Large intestine (tissue), 12 donors: ENCODE results near the gene TTBK2. TPM values are rescaled to one million over a fixed set of nuclear protein-coding genes. Genes with fewer than 3 reads are reported as not detected.
A peak's percentile ranks its signal among the peaks of the same experiment; 100 is the strongest.
"Not testable (repeated sequence)": the region's sequence is repeated elsewhere in the genome, so short reads cannot be mapped to it uniquely, and the experiment has no call there.

Source experiments
- DNase-seq, 2 donors: peaks; one replicate each; pipeline versions ENCODE4 v3.0.0 to v3.0.0-alpha.2; 2013
- H3K27ac ChIP-seq: one replicate; pipeline ENCODE4 v1.5.1; 2013; ENCODE audit warnings: low read length
- H3K27me3 ChIP-seq: 2 replicates; pipeline ENCODE4 v1.6.1; 2013; ENCODE audit warnings: low read length; ENCODE audit not compliant: control insufficient read depth, insufficient read depth
- H3K36me3 ChIP-seq: 2 replicates; pipeline ENCODE4 v1.6.1; 2013; ENCODE audit warnings: low read length; ENCODE audit not compliant: control insufficient read depth, insufficient read depth
- H3K4me1 ChIP-seq: one replicate; pipeline ENCODE4 v1.6.1; 2013; ENCODE audit warnings: low read length; ENCODE audit not compliant: control insufficient read depth, insufficient read depth
- H3K4me3 ChIP-seq: one replicate; pipeline ENCODE4 v1.5.1; 2013; ENCODE audit warnings: low read length
- H3K9me3 ChIP-seq: one replicate; pipeline ENCODE4 v1.6.1; 2013; ENCODE audit warnings: mild to moderate bottlenecking, low read depth, low read length, moderate library complexity; ENCODE audit not compliant: control insufficient read depth
- WGBS: methylation state at CpG from one replicate; pipeline ENCODE4 v1.1.5; 2013; ENCODE audit warnings: low lambda C conversion rate; ENCODE audit not compliant: insufficient coverage; 5-methylcytosine and 5-hydroxymethylcytosine counted together
- long read RNA-seq, 11 donors: transcript quantifications; one replicate each; lab custom pipeline, GENCODE V29; 2026
- polyA plus RNA-seq: library from polyadenylated mRNA; unstranded; fragments of 120-200 nt; gene quantifications from one replicate; pipeline ENCODE4 v1.2.1, GENCODE V29; 2013

The TTBK2 gene
- 7.2 TPM for polyA plus RNA-seq
- long read RNA-seq, donor 1, full-length matches to known transcripts = 1 of 1 reads
- long read RNA-seq, donor 1, partial matches to known transcripts = 0 of 1 reads
- long read RNA-seq, donor 1, other reads (novel, unspliced or antisense) = 0 of 1 reads
- long read RNA-seq, donor 2 = 0 reads
- long read RNA-seq, donor 3 = 0 reads
- long read RNA-seq, donor 4 = 0 reads
- long read RNA-seq, donor 5 = 0 reads
- long read RNA-seq, donor 6 = 0 reads
- long read RNA-seq, donor 7 = 0 reads
- long read RNA-seq, donor 8 = 0 reads
- long read RNA-seq, donor 9 = 0 reads
- long read RNA-seq, donor 10 = 0 reads
- long read RNA-seq, donor 11 = 0 reads

GRCh38 chr15:42920519-42921341, at the start of gene TTBK2:
TSS of gene TTBK2 (minus strand) at chr15:42920778. CDS start at chr15:42878617, 42,161 bp downstream.
- H3K9me3 ChIP-seq = no peaks in the 10 kb centered on the region
- H3K4me1 ChIP-seq = no peaks in the 10 kb centered on the region
- no CpG with 5 or more reads among the region's 72 CpGs for WGBS
- H3K36me3 ChIP-seq = no peaks in the 10 kb centered on the region
- H3K27me3 ChIP-seq = no peaks in the 10 kb centered on the region
- H3K4me3 ChIP-seq = peak within 1 kb of the TSS; percentile 70
- peak within 1 kb of the TSS; percentile 62 for H3K27ac ChIP-seq
- peak; percentile 99 for DNase-seq

- 94% methylated on average over 2 of the region's 5 CpGs for WGBS
- Histone ChIP-seq H3K9me3 (no peaks in the 10 kb centered on the region), H3K4me1 (no peaks in the 10 kb centered on the region), H3K27me3 (no peaks in the 10 kb centered on the region), H3K27ac (no peak overlapping the region), H3K4me3 (no peak overlapping the region), H3K36me3 (peaks cover 55% of the 10 kb centered on the region)
- DNase-seq = no peak
Observed at GRCh38 chr15:42964476-42964875, 43.9 kb upstream of the TTBK2 start.

GRCh38 chr15:42955518-42955917, 34.9 kb upstream of the TTBK2 start:
- DNase-seq = no peak
- peaks cover 59% of the 10 kb centered on the region for H3K36me3 ChIP-seq
- no peak overlapping the region for H3K4me3 ChIP-seq
- no peaks in the 10 kb centered on the region for H3K4me1 ChIP-seq
- H3K27ac ChIP-seq = no peak overlapping the region
- H3K27me3 ChIP-seq = no peaks in the 10 kb centered on the region
- H3K9me3 ChIP-seq = no peaks in the 10 kb centered on the region

DNA sequence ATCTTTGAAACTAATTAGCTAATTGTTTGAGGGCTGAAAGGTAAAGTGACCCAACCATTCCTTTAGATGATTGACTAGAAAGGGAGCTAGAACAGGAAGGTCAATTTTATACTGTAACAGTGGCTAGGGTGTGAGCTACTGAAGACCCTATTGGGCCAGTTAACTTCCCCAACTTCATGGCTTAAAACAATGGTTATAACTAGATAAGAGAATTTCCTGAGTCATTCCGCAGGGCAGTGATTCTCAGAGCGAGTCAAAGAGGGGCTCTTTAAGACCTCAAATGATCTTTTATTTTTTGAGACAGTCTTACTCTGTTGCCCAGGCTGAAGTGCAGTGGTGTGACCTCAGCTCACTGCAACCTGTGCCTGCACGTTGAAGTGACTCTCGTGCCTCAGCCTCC, 33.7 kb upstream of the TTBK2 start:
- H3K4me3 ChIP-seq = no peak overlapping the region
- no peaks in the 10 kb centered on the region for H3K9me3 ChIP-seq
- H3K4me1 ChIP-seq = no peaks in the 10 kb centered on the region
- no peak for DNase-seq
- H3K36me3 ChIP-seq = peaks cover 59% of the 10 kb centered on the region
- no CpG with 5 or more reads among the region's 4 CpGs for WGBS
- H3K27ac ChIP-seq = no peak overlapping the region
- no peaks in the 10 kb centered on the region for H3K27me3 ChIP-seq

DNA sequence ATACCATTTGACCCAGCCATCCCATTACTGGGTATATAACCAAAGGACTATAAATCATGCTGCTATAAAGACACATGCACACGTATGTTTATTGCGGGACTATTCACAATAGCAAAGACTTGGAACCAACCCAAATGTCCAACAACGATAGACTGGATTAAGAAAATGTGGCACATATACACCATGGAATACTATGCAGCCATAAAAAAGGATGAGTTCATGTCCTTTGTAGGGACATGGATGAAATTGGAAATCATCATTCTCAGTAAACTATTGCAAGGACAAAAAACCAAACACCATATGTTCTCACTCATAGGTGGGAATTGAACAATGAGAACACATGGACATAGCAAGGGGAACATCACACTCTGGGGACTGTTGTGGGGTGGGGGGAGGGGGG, 28.3 kb upstream of the TTBK2 start:
- H3K27ac ChIP-seq, H3K4me1 ChIP-seq, H3K4me3 ChIP-seq, H3K27me3 ChIP-seq, H3K9me3 ChIP-seq, DNase-seq: not testable (repeated sequence)
- H3K36me3 ChIP-seq = peaks cover 50% of the 10 kb centered on the region
- WGBS = no CpG with 5 or more reads among the region's 3 CpGs

DNA sequence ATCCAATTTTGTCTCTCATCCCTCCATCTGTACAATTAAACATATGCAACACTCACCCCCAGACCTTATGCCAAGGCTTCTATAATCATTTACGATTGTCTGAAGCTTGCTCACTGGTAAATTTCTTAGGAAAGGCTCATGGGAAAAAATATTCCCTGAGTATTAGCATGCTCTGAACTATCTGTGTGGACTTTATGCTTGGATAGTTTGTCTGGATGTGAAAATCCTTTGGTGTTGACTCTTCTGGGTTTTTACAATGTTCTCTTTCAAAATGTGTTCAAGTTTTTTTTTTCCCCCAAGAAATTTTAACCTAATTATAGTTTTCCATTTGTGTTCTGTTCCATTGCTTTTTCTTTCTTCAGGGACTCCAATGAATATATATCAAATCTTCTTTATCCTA, 19.9 kb upstream of the TTBK2 start:
- no peak overlapping the region for H3K4me3 ChIP-seq
- no peaks in the 10 kb centered on the region for H3K4me1 ChIP-seq
- WGBS = no CpG with 5 or more reads among the region's 1 CpG

GRCh38 chr15:42939841-42940240, 19.3 kb upstream of the TTBK2 start:
- Histone ChIP-seq H3K4me1 (no peaks in the 10 kb centered on the region), H3K4me3 (no peak overlapping the region), H3K27ac (no peak overlapping the region), H3K27me3 (no peaks in the 10 kb centered on the region), H3K9me3 (no peaks in the 10 kb centered on the region), H3K36me3 (peaks cover 4% of the 10 kb centered on the region)
- no peak for DNase-seq
- no CpG with 5 or more reads among the region's 8 CpGs for WGBS

More for the DNA sequence above, 19.9 kb upstream of the TTBK2 start:
- H3K27ac ChIP-seq = no peak overlapping the region
- H3K36me3 ChIP-seq = peaks cover 10% of the 10 kb centered on the region
- DNase-seq = no peak
- no peaks in the 10 kb centered on the region for H3K9me3 ChIP-seq
- no peaks in the 10 kb centered on the region for H3K27me3 ChIP-seq

GRCh38 chr15:42937143-42937542, 16.6 kb upstream of the TTBK2 start:
- H3K27me3 ChIP-seq = no peaks in the 10 kb centered on the region
- H3K4me1 ChIP-seq = no peaks in the 10 kb centered on the region
- no peak overlapping the region for H3K4me3 ChIP-seq
- no peaks in the 10 kb centered on the region for H3K9me3 ChIP-seq
- H3K36me3 ChIP-seq = no peaks in the 10 kb centered on the region
- no peak overlapping the region for H3K27ac ChIP-seq
- DNase-seq = no peak

GRCh38 chr15:42933886-42934667, 13.5 kb upstream of the TTBK2 start:
- Histone ChIP-seq H3K36me3 (no peaks in the 10 kb centered on the region), H3K27me3 (no peaks in the 10 kb centered on the region), H3K9me3 (no peaks in the 10 kb centered on the region), H3K4me1 (no peaks in the 10 kb centered on the region), H3K27ac (no peak overlapping the region), H3K4me3 (no peak overlapping the region)
- WGBS = no CpG with 5 or more reads among the region's 7 CpGs
- no peak for DNase-seq

GRCh38 chr15:42932833-42933515, 12.4 kb upstream of the TTBK2 start:
- no peak overlapping the region for H3K27ac ChIP-seq
- no peaks in the 10 kb centered on the region for H3K27me3 ChIP-seq
- WGBS = no CpG with 5 or more reads among the region's 2 CpGs
- no peak overlapping the region for H3K4me3 ChIP-seq
- no peak for DNase-seq
- H3K9me3 ChIP-seq = no peaks in the 10 kb centered on the region
- no peaks in the 10 kb centered on the region for H3K4me1 ChIP-seq
- no peaks in the 10 kb centered on the region for H3K36me3 ChIP-seq
